Measurements from ENCODE around the gene PGA3.
A peak's percentile ranks its signal among the peaks of the same experiment; 100 is the strongest.

PGA3 gene

DNA sequence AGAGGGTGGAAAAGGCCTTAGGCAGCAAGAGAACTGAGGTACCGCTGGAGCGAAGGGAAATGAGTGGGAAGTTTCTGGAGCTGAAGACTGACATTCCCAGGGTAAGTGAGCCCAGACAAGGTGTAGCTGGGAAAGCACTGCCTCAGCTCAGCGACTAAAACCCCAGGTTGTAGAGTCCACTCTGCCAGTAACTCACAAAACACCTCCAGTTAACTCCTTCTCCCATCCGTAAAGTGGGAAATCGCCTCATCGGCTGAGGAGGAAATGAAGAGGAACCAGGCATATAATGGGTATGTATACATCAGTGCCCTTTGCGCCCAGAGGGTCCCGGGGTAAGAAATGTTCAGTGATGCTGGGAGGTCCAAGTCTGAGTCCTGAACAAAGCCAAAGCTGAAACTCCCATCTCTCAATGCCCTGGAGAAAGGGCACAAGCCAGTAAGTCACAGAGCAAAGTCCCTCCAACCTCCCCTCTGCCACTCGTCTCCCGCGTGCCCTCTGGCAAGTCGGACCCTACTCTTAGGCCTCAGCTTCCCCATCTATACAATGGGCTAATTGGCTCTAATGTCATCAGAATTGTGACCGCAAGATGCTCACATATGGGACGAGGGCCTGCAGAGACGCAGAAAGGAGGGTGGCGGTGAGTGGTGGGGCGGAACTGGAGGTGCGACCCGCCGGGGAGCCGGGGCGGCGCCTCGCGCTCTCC, 42.7 kb upstream of the PGA3 start:
- no peak for TF ChIP-seq CTCF (IDR thresholded peaks at IDR 0.05; ENCODE audit: insufficient read depth, low read depth, low read length, missing control alignments)
- peak overlapping the region; percentile 87 for H3K4me3 ChIP-seq (ENCODE audit: low read depth, low read length)
- no peak for DNase-seq (ENCODE audit: low read depth)

DNA sequence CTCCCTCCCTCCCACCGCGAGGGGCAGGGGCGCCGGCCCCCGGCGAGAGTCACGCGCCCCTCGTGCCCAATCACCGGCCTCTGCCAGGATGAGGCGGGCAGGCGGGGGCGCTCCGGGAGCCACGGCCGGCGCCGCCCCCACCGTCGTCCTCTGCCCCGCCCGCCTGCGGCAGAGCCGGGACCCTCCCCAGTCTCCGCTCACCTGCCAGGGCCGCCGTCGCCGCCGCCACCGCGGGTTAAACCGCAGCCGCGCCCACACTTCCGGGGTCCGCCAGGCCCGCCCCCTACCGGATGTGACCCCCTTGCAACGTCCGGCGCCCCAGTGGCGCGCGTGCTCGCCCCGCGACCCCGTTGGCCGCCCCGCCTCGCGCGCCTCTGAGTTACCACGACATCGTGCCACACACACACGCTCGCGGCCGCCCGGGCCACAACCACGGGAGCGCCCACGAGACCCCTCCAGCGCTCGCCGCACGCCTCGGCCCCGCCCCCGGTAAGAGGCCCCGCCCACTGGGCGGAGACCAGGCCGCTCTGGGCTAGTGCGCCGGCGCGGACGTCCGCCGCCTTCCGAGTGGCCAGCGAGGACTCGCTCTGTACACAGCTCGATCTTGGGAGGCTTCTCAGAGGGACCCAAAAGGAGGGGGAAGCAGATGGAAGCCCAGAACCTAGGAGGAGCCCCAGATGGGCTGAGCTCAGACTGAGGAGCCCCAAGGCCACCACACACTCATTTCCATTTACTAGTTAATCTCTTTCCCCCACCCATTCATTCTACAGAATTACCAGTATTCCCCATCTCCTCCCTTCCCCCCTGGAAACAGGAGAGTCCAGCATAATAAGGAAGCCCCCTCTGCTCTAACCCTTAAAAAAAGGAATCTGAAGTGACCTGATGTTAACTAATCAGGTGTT, 41.9 kb upstream of the PGA3 start, which contains the start of gene VPS37C:
Gene VPS37C, minus strand, starts transcription at position 237 of the 902 bp plus-strand sequence. CDS start 22,597 bp downstream, outside the sequence.
- peak; percentile 0 for TF ChIP-seq CTCF (IDR thresholded peaks at IDR 0.05; ENCODE audit: insufficient read depth, low read depth, low read length, missing control alignments)
- peak within 1 kb of the TSS; percentile 87 for H3K4me3 ChIP-seq (ENCODE audit: low read depth, low read length)
- DNase-seq (ENCODE audit: low read depth): peak; percentile 98

DNA sequence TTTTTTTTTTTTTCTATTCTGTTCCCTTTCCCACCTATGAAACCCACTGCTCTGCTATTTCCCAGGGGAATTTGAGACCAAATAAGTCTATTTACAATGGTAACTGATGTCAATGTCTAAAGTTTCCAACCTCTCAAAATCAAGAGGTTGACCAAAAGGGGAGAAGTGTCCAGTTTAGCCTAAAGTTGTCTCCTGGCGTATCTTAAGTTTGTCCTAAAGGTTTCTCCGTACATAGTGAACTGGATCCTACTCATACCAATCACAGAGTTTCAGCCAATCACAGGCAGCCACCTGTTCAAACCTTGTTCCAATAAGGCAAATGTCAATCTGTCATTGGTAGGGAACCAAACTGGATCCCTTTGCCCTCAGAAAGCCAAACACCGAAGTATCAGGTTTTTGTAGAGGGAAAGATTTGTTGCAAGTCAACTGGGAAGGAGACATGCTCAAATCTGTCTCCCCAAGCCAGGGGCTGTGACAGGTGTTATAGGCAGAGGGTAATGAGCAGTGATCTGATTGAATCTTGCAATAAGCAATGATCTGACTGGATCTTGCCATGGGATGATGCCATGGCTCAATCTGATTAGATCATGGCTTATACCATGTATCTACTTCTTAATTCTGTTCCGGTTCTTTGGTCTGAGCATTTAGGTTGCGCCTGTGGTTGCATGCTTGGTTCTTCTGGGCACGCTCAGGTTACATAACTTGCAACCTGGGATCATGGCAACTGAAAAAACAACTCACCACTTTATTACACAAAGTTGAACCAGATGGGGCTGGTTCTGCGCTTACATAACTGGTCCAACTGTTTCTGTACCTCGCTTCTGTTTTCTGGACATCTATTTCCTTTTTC, 41.0 kb upstream of the PGA3 start:
- DNase-seq (ENCODE audit: low read depth): peak; percentile 87
- no peak for TF ChIP-seq CTCF (IDR thresholded peaks at IDR 0.05; ENCODE audit: insufficient read depth, low read depth, low read length, missing control alignments)

DNA sequence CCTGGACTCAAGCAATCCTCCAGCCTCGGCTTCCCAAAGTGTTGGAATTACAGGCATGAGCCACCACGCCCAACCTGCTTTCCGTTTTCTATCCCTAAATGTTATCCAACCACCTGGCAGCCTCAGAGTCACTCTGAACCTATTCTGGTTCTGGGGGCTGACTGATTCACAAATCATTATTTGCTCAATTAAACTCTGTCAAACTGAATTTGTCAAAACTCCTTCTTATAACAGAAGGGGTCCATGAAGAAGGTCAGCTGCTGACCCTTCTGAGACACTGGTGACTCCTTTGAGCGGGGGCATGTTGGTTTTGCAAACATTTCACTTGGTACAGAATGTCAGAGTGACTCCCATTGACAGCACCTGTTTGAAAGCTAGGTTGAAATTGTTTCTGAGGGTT, 40.3 kb upstream of the PGA3 start:
- H3K4me3 ChIP-seq (ENCODE audit: low read depth, low read length): no peak overlapping the region
- no peak for TF ChIP-seq CTCF (IDR thresholded peaks at IDR 0.05; ENCODE audit: insufficient read depth, low read depth, low read length, missing control alignments)
- DNase-seq (ENCODE audit: low read depth): no peak

More for the DNA sequence above, 41.0 kb upstream of the PGA3 start:
- H3K4me3 ChIP-seq (ENCODE audit: low read depth, low read length): peak overlapping the region; percentile 87

DNA sequence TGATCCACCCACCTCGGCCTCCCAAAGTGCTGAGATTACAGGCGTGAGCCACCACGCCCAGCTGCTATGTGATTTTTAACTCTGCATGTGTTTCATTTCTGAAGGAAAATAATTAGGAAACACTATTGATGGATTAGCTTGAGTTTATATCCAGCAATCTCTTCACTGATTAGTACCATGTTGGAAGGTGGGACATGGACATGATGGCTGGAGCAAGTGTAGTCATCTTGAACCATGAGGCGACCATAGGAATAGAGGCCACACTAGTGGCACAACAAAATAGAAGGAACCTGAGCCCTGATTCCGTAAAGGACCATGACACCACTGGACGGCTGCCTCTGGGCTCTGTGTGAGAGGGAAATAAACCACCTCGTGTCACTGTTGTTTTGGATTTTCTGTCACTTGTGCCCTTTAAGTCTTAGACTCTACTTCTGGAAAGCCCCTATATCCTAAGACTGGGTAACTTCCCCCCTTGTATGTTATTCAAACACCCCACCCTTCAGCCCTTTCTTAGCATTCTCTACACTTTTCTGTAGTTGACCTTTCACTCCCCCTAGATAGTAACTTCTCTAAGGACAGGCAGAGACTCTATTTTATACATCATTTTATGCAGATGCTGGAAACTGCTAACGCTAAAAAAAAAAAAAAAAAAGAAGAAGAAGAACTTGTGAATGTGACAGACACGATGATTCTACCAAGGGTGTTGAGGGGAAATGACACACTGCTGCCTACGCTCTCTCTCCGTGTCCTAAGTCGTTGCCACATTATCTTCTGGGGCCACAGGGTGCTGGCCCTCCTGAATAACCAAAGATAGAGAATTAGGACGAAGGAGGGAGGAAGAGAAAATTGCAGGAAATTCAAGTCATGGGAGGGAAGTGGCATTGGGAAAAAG, 39.4 kb upstream of the PGA3 start:
- peak; percentile 21 for DNase-seq (ENCODE audit: low read depth)
- no peak for TF ChIP-seq CTCF (IDR thresholded peaks at IDR 0.05; ENCODE audit: insufficient read depth, low read depth, low read length, missing control alignments)
- H3K4me3 ChIP-seq (ENCODE audit: low read depth, low read length): no peak overlapping the region

All from GM12865 (cell line).